Dendritic cell treated with granulocyte-macrophage colony-stimulating factor and Interleukin-4, amounts not matched to agents 40 ng/mL and 50 ng/mL, for 4 days (primary cell): Measurements from ENCODE around the gene MRTFB.
"Not testable (repeated sequence)": the region's sequence is repeated elsewhere in the genome, so short reads cannot be mapped to it uniquely, and the experiment has no call there.

Experiments
- H3K27ac Mint-ChIP-seq: one replicate; pipeline ENCODE4 v1.8.0; 2022; ENCODE audit warnings: mild to moderate bottlenecking, mixed read lengths
- H3K27me3 Mint-ChIP-seq: one replicate; pipeline ENCODE4 v1.8.0; 2022; ENCODE audit warnings: mild to moderate bottlenecking, mixed read lengths
- H3K36me3 Mint-ChIP-seq: one replicate; pipeline ENCODE4 v1.8.0; 2022; ENCODE audit warnings: low read depth, mixed read lengths
- H3K4me1 Mint-ChIP-seq: one replicate; pipeline ENCODE4 v1.8.0; 2022; ENCODE audit warnings: low read depth, mixed read lengths
- H3K4me3 Mint-ChIP-seq: one replicate; pipeline ENCODE4 v1.8.0; 2022; ENCODE audit warnings: mild to moderate bottlenecking, moderate library complexity, mixed read lengths
- H3K9me3 Mint-ChIP-seq: one replicate; pipeline ENCODE4 v1.8.0; 2022; ENCODE audit warnings: mixed read lengths
- intact Hi-C: fragments of 100-400 bp; cut with micrococcal nuclease; formaldehyde crosslinking; loops from one replicate; pipeline ENCODE4 v1.15.0; 2022

MRTFB gene

GRCh38 chr16:14120335-14120734, 49.2 kb downstream of the MRTFB start:
- Mint-ChIP-seq H3K36me3 (peaks cover 6% of the 10 kb centered on the region), H3K4me1 (peaks cover 10% of the 10 kb centered on the region), H3K27ac (no peak overlapping the region), H3K9me3 (peaks cover 13% of the 10 kb centered on the region), H3K4me3 (no peak overlapping the region), H3K27me3 (no peaks in the 10 kb centered on the region)
- intact Hi-C loops: no loop called here

GRCh38 chr16:14121142-14121541, 50.0 kb downstream of the MRTFB start:
- Mint-ChIP-seq H3K27ac (no peak overlapping the region), H3K36me3 (peaks cover 6% of the 10 kb centered on the region), H3K4me3 (no peak overlapping the region), H3K27me3 (no peaks in the 10 kb centered on the region), H3K4me1 (peaks cover 10% of the 10 kb centered on the region), H3K9me3 (peaks cover 13% of the 10 kb centered on the region)
- intact Hi-C loops: no loop called here

GRCh38 chr16:14121872-14122271, 50.8 kb downstream of the MRTFB start:
- Mint-ChIP-seq H3K27ac (no peak overlapping the region), H3K9me3 (peaks cover 13% of the 10 kb centered on the region), H3K27me3 (no peaks in the 10 kb centered on the region), H3K4me1 (peaks cover 10% of the 10 kb centered on the region), H3K4me3 (no peak overlapping the region), H3K36me3 (peaks cover 6% of the 10 kb centered on the region)
- intact Hi-C loops: no loop called here

- H3K27ac Mint-ChIP-seq, H3K36me3 Mint-ChIP-seq, intact Hi-C loops, H3K4me3 Mint-ChIP-seq, H3K27me3 Mint-ChIP-seq: not testable (repeated sequence)
- Mint-ChIP-seq H3K4me1 (peaks cover 10% of the 10 kb centered on the region), H3K9me3 (peaks cover 13% of the 10 kb centered on the region)
These were observed 51.3 kb downstream of the MRTFB start for GRCh38 chr16:14122430-14122829.

- Mint-ChIP-seq H3K9me3 (peaks cover 2% of the 10 kb centered on the region), H3K4me1 (peaks cover 7% of the 10 kb centered on the region), H3K27me3 (no peaks in the 10 kb centered on the region), H3K36me3 (no peaks in the 10 kb centered on the region), H3K27ac (no peak overlapping the region), H3K4me3 (no peak overlapping the region)
- intact Hi-C loops: no loop called here
These were observed 54.0 kb downstream of the MRTFB start for GRCh38 chr16:14125000-14125681.

GRCh38 chr16:14125708-14126107, 54.6 kb downstream of the MRTFB start:
- intact Hi-C loops: no loop called here
- H3K27me3 Mint-ChIP-seq: no peaks in the 10 kb centered on the region
- H3K4me3 Mint-ChIP-seq: no peak overlapping the region
- H3K4me1 Mint-ChIP-seq: peaks cover 2% of the 10 kb centered on the region
- peaks cover 4% of the 10 kb centered on the region for H3K36me3 Mint-ChIP-seq
- peaks cover 6% of the 10 kb centered on the region for H3K9me3 Mint-ChIP-seq
- H3K27ac Mint-ChIP-seq: no peak overlapping the region

- Mint-ChIP-seq H3K27me3 (no peaks in the 10 kb centered on the region), H3K9me3 (peaks cover 9% of the 10 kb centered on the region), H3K27ac (no peak overlapping the region), H3K4me3 (no peak overlapping the region), H3K36me3 (peaks cover 6% of the 10 kb centered on the region), H3K4me1 (no peaks in the 10 kb centered on the region)
- intact Hi-C loops: no loop called here
These were observed 57.0 kb downstream of the MRTFB start for GRCh38 chr16:14128097-14128496.

- no peak overlapping the region for H3K4me3 Mint-ChIP-seq
These were observed 58.4 kb downstream of the MRTFB start for GRCh38 chr16:14129502-14129901.

GRCh38 chr16:14131774-14132695, 60.9 kb downstream of the MRTFB start:
- Mint-ChIP-seq H3K36me3 (peaks cover 15% of the 10 kb centered on the region), H3K4me1 (no peaks in the 10 kb centered on the region), H3K9me3 (peaks cover 9% of the 10 kb centered on the region), H3K4me3 (no peak overlapping the region), H3K27me3 (no peaks in the 10 kb centered on the region), H3K27ac (no peak overlapping the region)
- intact Hi-C loops: no loop called here

More at GRCh38 chr16:14129502-14129901, 58.4 kb downstream of the MRTFB start:
- Mint-ChIP-seq H3K27me3 (no peaks in the 10 kb centered on the region), H3K27ac (no peak overlapping the region), H3K4me1 (no peaks in the 10 kb centered on the region), H3K36me3 (peaks cover 6% of the 10 kb centered on the region), H3K9me3 (peaks cover 9% of the 10 kb centered on the region)
- intact Hi-C loops: no loop called here

- no peaks in the 10 kb centered on the region for H3K4me1 Mint-ChIP-seq
- intact Hi-C loops: no loop called here
- no peak overlapping the region for H3K27ac Mint-ChIP-seq
- no peak overlapping the region for H3K4me3 Mint-ChIP-seq
- H3K9me3 Mint-ChIP-seq: peaks cover 9% of the 10 kb centered on the region
- H3K27me3 Mint-ChIP-seq: no peaks in the 10 kb centered on the region
- H3K36me3 Mint-ChIP-seq: peaks cover 15% of the 10 kb centered on the region
These were observed 61.6 kb downstream of the MRTFB start for GRCh38 chr16:14132696-14133048.

- H3K4me1 Mint-ChIP-seq: no peaks in the 10 kb centered on the region
- no peak overlapping the region for H3K27ac Mint-ChIP-seq
- H3K9me3 Mint-ChIP-seq: peaks cover 9% of the 10 kb centered on the region
- no peak overlapping the region for H3K4me3 Mint-ChIP-seq
- H3K27me3 Mint-ChIP-seq: no peaks in the 10 kb centered on the region
- peaks cover 15% of the 10 kb centered on the region for H3K36me3 Mint-ChIP-seq
- intact Hi-C loops: no loop called here
These were observed 62.8 kb downstream of the MRTFB start for GRCh38 chr16:14133907-14134306.

- Mint-ChIP-seq H3K4me3 (no peak overlapping the region), H3K36me3 (peaks cover 15% of the 10 kb centered on the region), H3K27ac (no peak overlapping the region), H3K4me1 (no peaks in the 10 kb centered on the region), H3K27me3 (no peaks in the 10 kb centered on the region), H3K9me3 (peaks cover 3% of the 10 kb centered on the region)
- intact Hi-C loops: no loop called here
These were observed 64.6 kb downstream of the MRTFB start for GRCh38 chr16:14135704-14136103.

GRCh38 chr16:14139872-14140271, 68.8 kb downstream of the MRTFB start:
- intact Hi-C loops: no loop called here
- Mint-ChIP-seq H3K27me3 (no peaks in the 10 kb centered on the region), H3K4me3 (no peak overlapping the region), H3K27ac (no peak overlapping the region), H3K4me1 (no peaks in the 10 kb centered on the region), H3K36me3 (peaks cover 23% of the 10 kb centered on the region), H3K9me3 (no peaks in the 10 kb centered on the region)

GRCh38 chr16:14140923-14141322, 69.8 kb downstream of the MRTFB start:
- Mint-ChIP-seq H3K9me3 (no peaks in the 10 kb centered on the region), H3K27me3 (no peaks in the 10 kb centered on the region), H3K4me3 (no peak overlapping the region), H3K27ac (no peak overlapping the region), H3K4me1 (no peaks in the 10 kb centered on the region), H3K36me3 (peaks cover 18% of the 10 kb centered on the region)
- intact Hi-C loops: no loop called here
